HepG2 (cell line): ENCODE results near the gene TSPAN3. TPM values are rescaled to one million over a fixed set of nuclear protein-coding genes. Genes with fewer than 3 reads are reported as not detected.

ENCODE experiments used
- ATAC-seq: fragments of 200-7000 bp; cut with Tn5 transposase; 3 replicates; pipeline ENCODE4 v1.9.1; 2020; ENCODE audit warnings: mild to moderate bottlenecking, moderate library complexity
- BruUV-seq: library from RNA; stranded (reverse); fragments of 400-500 nt; replicated peaks from 2 replicates; lab custom pipeline; 2021; lab: Mats Ljungman, UMichigan
- CTCF ChIA-PET: fragments of 300-600 bp; formaldehyde crosslinking; extraction: SDS; loops from one replicate; lab custom pipeline; 2021; ENCODE audit warnings: low total read pairs, inconsistent platforms, low intra/inter-chr PET ratio; lab: Yijun Ruan, JAX
- POLR2A ChIA-PET: fragments of 350-600 bp; sonication (Branson Sonifier 250); formaldehyde crosslinking; loops from one replicate; lab custom pipeline; 2020; ENCODE audit warnings: antibody characterized with exemption, inconsistent platforms; lab: Yijun Ruan, JAX
- DNase-seq: peaks from one replicate; pipeline ENCODE4 v3.0.0-alpha.2; 2015; ENCODE audit warnings: low spot score
- FAIRE-seq: peaks from 3 replicates; lab custom pipeline; 2011; peaks lifted over from hg19 to GRCh38; lab: Jason Lieb, UNC
- H2AFZ ChIP-seq: one replicate; pipeline ENCODE4 v1.6.1; 2011; ENCODE audit warnings: low read length, inconsistent platforms
- H3K27ac ChIP-seq: fragments of 300-600 bp; 3 replicates; pipeline ENCODE4 v1.8.0; 2011; ENCODE audit warnings: mixed run types, mild to moderate bottlenecking, mixed read lengths, low read length, inconsistent platforms; ENCODE audit not compliant: insufficient read depth; ENCODE audit errors: extremely low read length
- H3K27me3 ChIP-seq, 2 experiments: fragments of 200-600 bp in 1 of 2; 2 replicates in 1 of 2; 3 replicates in 1 of 2; pipeline versions ENCODE4 v1.6.0 to v1.8.0; 2011; ENCODE audit warnings: low read length in 2 of 2, mild to moderate bottlenecking in 2 of 2, moderate library complexity in 2 of 2, inconsistent platforms in 1 of 2; ENCODE audit not compliant: insufficient read depth in 2 of 2, control insufficient read depth in 1 of 2
- H3K36me3 ChIP-seq, 2 experiments: fragments of 200-600 bp in 1 of 2; replicated peaks in 1 of 2; 2 replicates in 1 of 2; 3 replicates in 1 of 2; pipeline versions ENCODE4 v1.5.1 to v1.8.0; 2011; ENCODE audit warnings: low read length in 2 of 2, inconsistent platforms in 1 of 2; ENCODE audit not compliant: insufficient read depth in 2 of 2, control insufficient read depth in 1 of 2
- H3K4me1 ChIP-seq: 2 replicates; pipeline ENCODE4 v1.5.1; 2012; ENCODE audit warnings: low read length, inconsistent platforms; ENCODE audit not compliant: insufficient read depth
- H3K4me2 ChIP-seq: 2 replicates; pipeline ENCODE4 v1.6.0; 2011; ENCODE audit warnings: low read depth, low read length, inconsistent platforms
- H3K4me3 ChIP-seq, 3 experiments: fragments of 200-600 bp in 1 of 3; sonication (generic), shearing (Covaris generic) in 1 of 3; replicated peaks in 1 of 3; 2 replicates each; pipeline ENCODE4 v1.5.1; 2011 to 2016; ENCODE audit warnings: low read length in 3 of 3, inconsistent platforms in 2 of 3, low read depth in 2 of 3, mild to moderate bottlenecking in 2 of 3, control low read depth in 1 of 3, mixed read lengths in 1 of 3; ENCODE audit not compliant: insufficient read depth in 1 of 3
- H3K79me2 ChIP-seq: one replicate; pipeline ENCODE4 v1.6.1; 2011; ENCODE audit warnings: low read length, inconsistent platforms; ENCODE audit not compliant: insufficient read depth
- H3K9ac ChIP-seq: 2 replicates; pipeline ENCODE4 v1.6.0; 2011; ENCODE audit warnings: mild to moderate bottlenecking, low read depth, low read length, inconsistent platforms; ENCODE audit not compliant: insufficient read depth
- H3K9me3 ChIP-seq: 2 replicates; pipeline ENCODE4 v1.5.1; 2012; ENCODE audit warnings: mild to moderate bottlenecking, low read length
- H4K20me1 ChIP-seq: 2 replicates; pipeline ENCODE4 v1.6.0; 2011; ENCODE audit warnings: inconsistent platforms, mild to moderate bottlenecking, low read length, moderate library complexity; ENCODE audit not compliant: insufficient read depth
- ARID5B ChIP-seq: IDR thresholded peaks from 2 replicates; pipeline ENCODE4 v1.4.0; 2020; ENCODE audit warnings: mild to moderate bottlenecking, missing genetic modification reagents
- HBP1 ChIP-seq: IDR thresholded peaks from 2 replicates; pipeline ENCODE4 v1.6.1; 2016; ENCODE audit warnings: low read depth, control low read depth
- ISX ChIP-seq: sonication (generic); formaldehyde crosslinking; conservative IDR thresholded peaks from 2 replicates; pipeline ENCODE4 v1.5.0; 2020; ENCODE audit warnings: missing genetic modification reagents
- NPAS2 ChIP-seq: sonication (generic); formaldehyde crosslinking; IDR thresholded peaks from 2 replicates; pipeline ENCODE4 v1.8.0; 2022; ENCODE audit warnings: mild to moderate bottlenecking, missing genetic modification reagents, borderline replicate concordance
- NR2F6 ChIP-seq, 2 experiments: IDR thresholded peaks; 2 replicates each; pipeline ENCODE4 v1.6.1; 2016; ENCODE audit warnings: antibody characterized with exemption in 1 of 2, mild to moderate bottlenecking in 1 of 2
- SMAD9 ChIP-seq: sonication (generic); formaldehyde crosslinking; IDR thresholded peaks from 2 replicates; pipeline ENCODE4 v1.5.1; 2020; ENCODE audit warnings: mild to moderate bottlenecking, missing genetic modification reagents
- SNAPC2 ChIP-seq: sonication (generic); formaldehyde crosslinking; IDR thresholded peaks from 2 replicates; pipeline ENCODE4 v1.8.1; 2022; ENCODE audit warnings: mild to moderate bottlenecking, missing genetic modification reagents
- ZFP91 ChIP-seq: sonication (generic); formaldehyde crosslinking; IDR thresholded peaks from 2 replicates; pipeline ENCODE4 v1.9.0; 2022; ENCODE audit warnings: missing genetic modification reagents, mild to moderate bottlenecking, borderline replicate concordance
- ZNF253 ChIP-seq: sonication (generic); formaldehyde crosslinking; IDR thresholded peaks from 2 replicates; pipeline ENCODE4 v1.8.0; 2022; ENCODE audit warnings: mild to moderate bottlenecking, missing genetic modification reagents, borderline replicate concordance
- ZNF296 ChIP-seq: sonication (generic); formaldehyde crosslinking; conservative IDR thresholded peaks from 2 replicates; pipeline ENCODE4 v1.5.0; 2020; ENCODE audit warnings: mild to moderate bottlenecking, missing genetic modification reagents
- ZNF333 ChIP-seq: sonication (generic); formaldehyde crosslinking; IDR thresholded peaks from 2 replicates; pipeline ENCODE4 v1.4.0; 2020; ENCODE audit warnings: mild to moderate bottlenecking, missing genetic modification reagents, borderline replicate concordance
- ZNF546 ChIP-seq: sonication (generic); formaldehyde crosslinking; conservative IDR thresholded peaks from 2 replicates; pipeline ENCODE4 v1.8.1; 2023; ENCODE audit warnings: mild to moderate bottlenecking, missing genetic modification reagents
- ZNF556 ChIP-seq: sonication (generic); formaldehyde crosslinking; IDR thresholded peaks from 2 replicates; pipeline ENCODE4 v1.4.0; 2020; ENCODE audit warnings: mild to moderate bottlenecking, missing genetic modification reagents, borderline replicate concordance
- ZNF576 ChIP-seq: sonication (generic); formaldehyde crosslinking; IDR thresholded peaks from 2 replicates; pipeline ENCODE4 v1.4.0; 2020; ENCODE audit warnings: mild to moderate bottlenecking, missing genetic modification reagents
- ZNF577 ChIP-seq: sonication (generic); formaldehyde crosslinking; IDR thresholded peaks from 2 replicates; pipeline ENCODE4 v1.4.0; 2020; ENCODE audit warnings: mild to moderate bottlenecking, low read depth, missing genetic modification reagents, borderline replicate concordance
- ZNF644 ChIP-seq: IDR thresholded peaks from 2 replicates; pipeline ENCODE4 v1.6.1; 2016; ENCODE audit warnings: low read depth
- WGBS: methylation state at CpG from one replicate; pipeline ENCODE4 v1.1.6; 2017; ENCODE audit warnings: low lambda C conversion rate; 5-methylcytosine and 5-hydroxymethylcytosine counted together
- in situ Hi-C: cut with HindIII; loops from 2 replicates; pipeline ENCODE4 v1.10.0; 2017; ENCODE audit warnings: low pct_unique_long_range_greater_than_20kb; ENCODE audit not compliant: extremely low pct_ligation_motif_present
- intact Hi-C: fragments of 100-400 bp; cut with micrococcal nuclease; formaldehyde crosslinking; loops from one replicate; pipeline ENCODE4 v1.10.0; 2022; ENCODE audit not compliant: unreplicated experiment
- polyA plus RNA-seq, 8 experiments: library from polyadenylated mRNA; depleted of rRNA in 3 of 8; stranded (reverse) in 7 of 8; unstranded in 1 of 8; fragments of >200 nt; fragmentation: Illumina TruSeq in 4 of 8; extraction: Trizol in 4 of 8; gene quantifications; 2 replicates each; pipeline versions ENCODE4 v1.2.1 to v1.2.3, GENCODE V29; 2011 to 2016; ENCODE audit warnings: low read depth in 4 of 8, missing spikeins in 1 of 8, mixed read lengths in 1 of 8; ENCODE audit not compliant: insufficient read depth in 1 of 8
- total RNA-seq, 5 experiments: library from RNA; depleted of rRNA; stranded (reverse); fragments of >200 nt; fragmentation: Illumina TruSeq; extraction: Trizol; gene quantifications; 2 replicates each; pipeline ENCODE4 v1.2.3, GENCODE V29; 2016; ENCODE audit warnings: low read depth in 1 of 5

TSPAN3 gene
- total and polyA plus RNA-seq, 2 of the 13 experiments (the other 11 are each of a cell fraction or from before 2014, with no cell fraction given): 167 to 170 TPM

GRCh38 chr15:77093436-77093835, 22.5 kb upstream of the TSPAN3 start:
- WGBS: 8% methylated on average over 1 of the region's 1 CpG
- in situ Hi-C loops: no loop called here
- 0 out of 5 replicates have a peak, but pooled peaks cover 0 to 4% of the 10 kb centered on the region in 2 experiments for H3K27me3 ChIP-seq
- FAIRE-seq (no peak), ATAC-seq (no peak), DNase-seq (no peak)
- no peaks in the 10 kb centered on the region for H4K20me1 ChIP-seq
- ChIA-PET POLR2A (no interaction called here), CTCF (no interaction called here)
- intact Hi-C loops: no loop called here
- no peak overlapping the region for H3K4me3 ChIP-seq
- no peaks in the 10 kb centered on the region for H3K36me3 ChIP-seq
- BruUV-seq: no TSS peak
- H3K9ac ChIP-seq: no peak overlapping the region
- H3K79me2 ChIP-seq: no peaks in the 10 kb centered on the region
- H3K4me1 ChIP-seq: no peaks in the 10 kb centered on the region
- H3K27ac ChIP-seq: no peak overlapping the region
- no peaks in the 10 kb centered on the region for H3K9me3 ChIP-seq
- no peak overlapping the region for H3K4me2 ChIP-seq
- H2AFZ ChIP-seq: no peak overlapping the region
- TF ChIP-seq ISX (CRISPR knock-in tag) (no peak), ZNF576 (CRISPR knock-in tag) (no peak), ZFP91 (CRISPR knock-in tag) (no peak), NR2F6 (IDR thresholded peaks at IDR 0.05) (no peak), NR2F6 (CRISPR knock-in tag; IDR thresholded peaks at IDR 0.05) (no peak), SNAPC2 (no peak), SMAD9 (CRISPR knock-in tag) (no peak), NPAS2 (CRISPR knock-in tag) (no peak), HBP1 (CRISPR knock-in tag) (no peak), ZNF253 (CRISPR knock-in tag) (no peak), ZNF644 (no peak), ZNF546 (CRISPR knock-in tag) (no peak), ZNF296 (CRISPR knock-in tag) (no peak), ZNF556 (CRISPR knock-in tag) (no peak), ARID5B (CRISPR knock-in tag) (no peak), ZNF333 (CRISPR knock-in tag) (no peak), ZNF577 (CRISPR knock-in tag) (no peak)
- TF ChIP-seq, all 625 proteins: peak for 0
